Measurements from ENCODE around the gene LDAH.
"Not testable (repeated sequence)": the region's sequence is repeated elsewhere in the genome, so short reads cannot be mapped to it uniquely, and the experiment has no call there.

- not testable (repeated sequence) for TF ChIP-seq EZH2 (IDR thresholded peaks at IDR 0.05; ENCODE audit: borderline replicate concordance, control insufficient read depth, low read depth, low read length); TBL1XR1 (IDR thresholded peaks at IDR 0.05; ENCODE audit: low read depth, low read length); POLR2AphosphoS5 (IDR thresholded peaks at IDR 0.05; ENCODE audit: low read length); SP1 (IDR thresholded peaks at IDR 0.05; ENCODE audit: low read depth, low read length)
Observed at GRCh38 chr2:20713585-20713984, 109.3 kb downstream of the LDAH start.

Data from GM12878 (cell line).